Fibroblast of the conjunctiva (primary cell): Measurements from ENCODE around the gene SSBP3.
A peak's percentile ranks its signal among the peaks of the same experiment; 100 is the strongest.
"Not testable (repeated sequence)": the region's sequence is repeated elsewhere in the genome, so short reads cannot be mapped to it uniquely, and the experiment has no call there.

ENCODE experiments used
- DNase-seq: peaks from one replicate; pipeline ENCODE4 v3.0.0-alpha.2; 2010; ENCODE audit warnings: low read depth

The SSBP3 gene

DNA sequence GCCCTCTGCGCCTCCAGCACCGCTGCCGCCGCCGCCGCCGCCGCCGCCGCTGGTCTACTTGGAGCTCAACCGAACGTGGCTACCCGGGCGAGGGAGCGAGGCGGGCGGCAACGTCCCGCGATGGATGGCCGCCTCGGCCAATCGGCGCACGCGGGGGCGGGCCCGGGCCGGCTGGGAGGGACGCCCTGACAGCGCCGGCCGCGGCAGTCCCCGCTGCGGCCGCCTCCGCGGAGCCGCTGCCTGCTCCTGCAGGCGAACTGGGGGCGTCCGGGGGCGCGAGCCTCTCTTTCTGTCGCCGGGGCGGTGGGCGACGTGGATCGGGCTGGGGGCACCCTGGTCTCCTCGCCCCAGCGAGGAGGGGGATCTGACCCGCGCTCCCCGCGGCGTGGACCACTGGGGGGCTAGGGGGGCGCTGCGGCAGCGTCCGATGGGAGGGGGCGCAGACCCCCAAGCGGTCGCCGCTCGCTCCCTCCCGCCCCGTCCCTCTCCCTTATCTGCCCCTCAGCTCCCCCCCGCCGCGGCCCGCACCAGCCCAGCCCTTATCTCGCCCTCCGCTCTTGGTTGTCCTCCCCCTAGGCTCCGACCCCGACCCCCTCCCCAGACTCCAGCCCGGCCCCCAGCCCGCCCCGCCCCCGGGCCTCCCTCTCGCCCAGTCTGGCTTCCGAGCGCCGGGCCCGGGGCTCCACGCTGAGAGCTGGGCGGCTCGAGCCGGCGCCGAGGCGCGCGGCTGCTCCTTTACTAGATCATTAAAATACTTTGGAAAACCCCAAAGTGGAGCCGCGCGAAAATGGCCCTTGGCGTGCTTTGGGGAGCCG, at the start of gene SSBP3:
Gene SSBP3, minus strand, starts transcription at position 56 of the 815 bp plus-strand sequence.
- DNase-seq, result peak; percentile 79

DNA sequence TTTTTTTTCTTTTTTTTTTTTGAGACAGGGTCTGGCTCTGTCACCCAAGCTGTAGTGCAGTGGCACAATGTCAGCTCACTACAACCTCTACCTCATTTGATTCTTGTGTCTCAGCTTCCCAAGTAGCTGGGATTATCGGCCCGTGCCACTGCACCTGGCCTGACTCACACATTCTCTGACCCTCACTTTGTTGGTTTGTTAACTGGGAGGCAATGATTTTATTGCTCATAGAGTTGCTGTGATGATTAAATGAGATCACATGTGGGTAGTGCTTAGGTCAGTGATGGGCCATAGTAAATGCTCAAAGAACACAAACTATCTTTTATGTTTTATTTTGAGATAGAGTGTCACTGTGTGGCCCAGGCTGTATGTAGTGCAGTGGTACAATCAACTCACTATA, 47.3 kb upstream of the SSBP3 start:
- DNase-seq, result no peak

DNA sequence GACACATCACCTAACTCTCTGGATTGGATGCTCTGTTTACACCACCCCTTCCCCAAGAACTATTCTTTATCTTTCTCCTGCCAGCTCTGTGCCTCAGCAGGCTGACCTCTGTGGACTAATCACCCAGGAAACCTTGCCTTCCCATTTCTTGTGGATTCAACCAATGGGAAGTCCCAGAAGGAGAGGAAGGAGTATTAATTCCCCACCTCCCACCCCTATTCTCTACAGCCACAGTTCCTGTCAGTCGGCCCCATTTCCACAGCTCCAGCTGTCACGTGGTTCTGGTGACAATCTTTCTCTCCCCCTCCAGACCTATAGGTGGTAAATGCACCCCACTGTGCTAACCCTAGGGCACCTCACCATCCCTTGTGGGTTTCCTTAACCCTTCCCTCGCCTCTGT, 46.8 kb upstream of the SSBP3 start:
- DNase-seq, result no peak

DNA sequence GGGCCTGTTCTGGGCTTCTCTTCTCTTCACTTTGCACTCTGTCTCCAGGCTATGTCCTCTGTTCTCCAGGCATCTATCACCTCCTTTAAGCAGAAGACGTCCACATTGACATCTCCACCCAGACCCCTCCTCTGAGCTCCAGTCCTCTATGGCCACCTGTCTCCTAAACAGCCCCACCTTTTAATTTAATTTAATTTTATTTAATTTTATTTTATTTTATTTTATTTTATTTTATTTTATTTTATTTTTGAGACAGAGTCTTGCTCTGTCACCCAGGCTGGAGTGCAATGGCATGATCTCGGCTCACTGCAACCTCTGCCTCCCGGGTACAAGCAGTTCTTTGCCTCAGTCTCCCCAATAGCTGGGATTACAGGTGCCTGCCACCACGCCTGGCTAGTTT, 43.2 kb upstream of the SSBP3 start:
- DNase-seq, result not testable (repeated sequence)

DNA sequence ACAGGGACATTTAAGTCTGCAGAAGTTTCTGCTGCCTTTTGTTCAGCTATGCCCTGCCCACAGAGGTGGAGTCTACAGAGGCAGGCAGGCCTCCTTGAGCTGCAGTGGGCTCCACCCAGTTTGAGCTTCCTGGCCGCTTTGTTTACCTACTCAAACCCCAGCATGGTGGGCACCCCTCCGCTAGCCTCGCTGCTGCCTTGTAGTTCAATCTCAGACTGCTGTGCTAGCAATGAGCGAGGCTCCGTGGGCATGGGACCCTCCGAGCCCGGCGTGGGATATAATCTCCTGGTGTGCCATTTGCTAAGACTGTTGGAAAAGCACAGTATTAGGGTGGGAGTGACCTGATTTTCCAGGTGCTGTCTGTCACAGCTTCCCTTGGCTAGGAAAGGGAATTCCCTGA, 42.6 kb upstream of the SSBP3 start:
- DNase-seq, result not testable (repeated sequence)

DNA sequence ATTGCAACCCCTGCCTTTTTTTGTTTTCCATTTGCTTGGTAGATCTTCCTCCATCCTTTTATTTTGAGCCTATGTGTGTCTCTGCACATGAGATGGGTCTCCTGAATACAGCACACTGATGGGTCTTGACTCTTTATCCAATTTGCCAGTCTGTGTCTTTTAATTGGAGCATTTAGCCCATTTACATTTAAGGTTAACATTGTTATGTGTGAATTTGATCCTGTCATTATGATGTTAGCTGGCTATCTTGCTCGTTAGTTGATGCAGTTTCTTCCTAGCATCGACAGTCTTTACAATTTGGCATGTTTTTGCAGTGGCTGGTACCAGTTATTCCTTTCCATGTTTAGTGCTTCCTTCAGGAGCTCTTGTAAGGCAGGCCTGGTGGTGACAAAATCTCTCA, 40.9 kb upstream of the SSBP3 start:
- not testable (repeated sequence) for DNase-seq

DNA sequence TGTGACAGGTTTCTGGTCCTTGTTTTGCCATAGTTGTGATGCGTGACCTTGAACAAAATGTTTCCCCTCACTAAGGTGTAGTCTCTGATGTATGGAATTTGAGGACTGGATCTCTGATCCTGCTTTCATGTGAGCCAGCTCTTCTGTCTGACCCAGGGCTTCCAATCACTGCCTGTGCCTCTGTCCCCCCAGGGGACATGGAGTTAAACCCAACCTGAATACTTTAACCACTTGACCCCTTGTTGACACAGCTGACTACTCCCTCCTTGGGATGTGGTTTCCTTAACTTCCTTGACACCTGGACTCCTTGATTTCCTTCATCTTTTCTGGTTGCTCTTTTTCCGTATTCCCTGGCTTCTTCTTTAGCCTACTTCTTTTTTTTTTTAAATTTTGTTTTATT, 36.0 kb upstream of the SSBP3 start:
- no peak for DNase-seq

DNA sequence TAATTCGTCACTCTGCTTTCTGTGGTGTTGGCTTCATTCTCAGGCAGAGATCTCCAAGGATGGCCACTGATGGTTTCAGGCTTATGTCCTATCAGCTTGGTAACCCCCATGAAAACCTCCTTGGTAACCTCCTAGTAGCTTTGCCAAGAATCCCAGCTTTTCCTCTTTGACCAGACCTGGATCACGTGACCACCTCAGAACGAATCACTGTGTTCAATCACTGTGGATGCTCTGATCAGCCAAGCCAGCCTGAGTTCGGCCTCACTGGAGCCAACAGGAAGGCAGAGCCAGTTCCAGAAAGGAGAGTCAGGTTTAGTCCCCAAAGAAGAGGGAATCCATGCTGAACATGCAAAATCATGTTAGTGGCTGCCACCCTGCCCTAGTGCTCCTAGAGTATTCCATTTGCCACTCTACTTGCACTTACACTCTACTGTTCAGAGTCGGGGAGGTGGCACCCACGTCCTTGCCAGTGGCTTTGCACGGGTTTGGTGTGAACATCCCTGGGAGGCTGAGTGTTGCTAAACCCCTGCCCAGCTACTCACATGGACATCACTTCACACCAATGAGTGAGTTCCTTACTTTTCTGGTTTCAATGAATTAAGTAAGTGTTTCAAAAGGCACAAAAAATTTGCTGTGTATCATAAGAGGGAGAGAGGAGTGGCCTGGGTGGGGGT, 33.5 kb upstream of the SSBP3 start:
- no peak for DNase-seq

DNA sequence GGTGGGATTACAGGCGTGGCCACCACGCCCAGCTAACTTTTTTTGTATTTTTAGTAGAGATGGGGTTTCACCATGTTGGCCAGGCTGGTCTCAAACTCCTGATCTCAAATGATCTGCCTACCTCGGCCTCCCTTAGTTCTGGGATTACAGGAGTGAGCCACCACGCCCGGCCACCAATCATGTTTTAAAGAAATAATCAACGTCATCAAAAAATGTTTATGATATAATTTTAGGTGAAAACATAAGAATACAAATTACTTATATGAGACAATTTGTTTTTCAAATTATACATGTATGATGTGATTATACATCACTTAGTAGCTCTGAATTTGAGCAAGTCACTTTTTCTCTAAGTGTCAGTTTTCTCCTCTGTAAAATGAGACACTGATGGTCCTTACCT, 31.6 kb upstream of the SSBP3 start:
- no peak for DNase-seq

DNA sequence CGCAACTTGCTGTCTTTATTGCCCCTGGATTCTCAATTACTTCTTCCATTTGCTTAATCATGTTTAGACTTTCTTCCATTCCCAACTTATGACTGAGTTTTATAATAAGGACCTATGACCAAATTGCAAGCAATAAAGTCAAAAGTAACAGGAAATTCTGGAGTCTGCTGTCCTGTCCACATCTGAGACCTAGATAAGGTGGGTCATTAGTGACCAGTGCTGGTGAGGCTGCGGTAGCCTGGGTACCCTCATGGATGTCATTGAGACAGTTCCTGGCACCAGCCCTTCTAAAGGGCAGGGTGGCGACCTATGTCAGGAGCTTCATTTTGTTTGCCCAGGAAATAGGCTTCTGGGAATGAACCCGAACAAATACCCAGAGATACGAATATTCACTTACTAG, 30.6 kb upstream of the SSBP3 start:
- DNase-seq, result no peak

DNA sequence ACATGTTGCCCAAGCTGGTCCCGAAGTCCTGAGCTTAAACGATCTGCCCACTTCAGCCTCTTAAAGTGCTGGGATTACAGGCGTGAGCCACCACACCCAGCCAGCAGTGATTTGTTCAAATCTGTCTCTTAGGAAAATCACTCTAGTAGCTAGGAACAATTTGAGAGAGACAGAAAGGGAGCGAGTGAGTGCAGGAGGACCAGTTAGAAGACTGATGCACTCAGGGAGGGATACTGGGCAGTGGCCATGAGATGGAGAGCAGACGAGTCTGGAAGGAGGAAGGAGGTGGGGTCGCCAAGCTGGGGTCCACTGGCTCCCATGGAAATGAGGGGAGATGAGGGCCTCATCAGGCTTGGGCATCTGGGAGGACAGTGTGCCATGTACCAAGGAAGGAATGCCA, 23.6 kb upstream of the SSBP3 start:
- no peak for DNase-seq

DNA sequence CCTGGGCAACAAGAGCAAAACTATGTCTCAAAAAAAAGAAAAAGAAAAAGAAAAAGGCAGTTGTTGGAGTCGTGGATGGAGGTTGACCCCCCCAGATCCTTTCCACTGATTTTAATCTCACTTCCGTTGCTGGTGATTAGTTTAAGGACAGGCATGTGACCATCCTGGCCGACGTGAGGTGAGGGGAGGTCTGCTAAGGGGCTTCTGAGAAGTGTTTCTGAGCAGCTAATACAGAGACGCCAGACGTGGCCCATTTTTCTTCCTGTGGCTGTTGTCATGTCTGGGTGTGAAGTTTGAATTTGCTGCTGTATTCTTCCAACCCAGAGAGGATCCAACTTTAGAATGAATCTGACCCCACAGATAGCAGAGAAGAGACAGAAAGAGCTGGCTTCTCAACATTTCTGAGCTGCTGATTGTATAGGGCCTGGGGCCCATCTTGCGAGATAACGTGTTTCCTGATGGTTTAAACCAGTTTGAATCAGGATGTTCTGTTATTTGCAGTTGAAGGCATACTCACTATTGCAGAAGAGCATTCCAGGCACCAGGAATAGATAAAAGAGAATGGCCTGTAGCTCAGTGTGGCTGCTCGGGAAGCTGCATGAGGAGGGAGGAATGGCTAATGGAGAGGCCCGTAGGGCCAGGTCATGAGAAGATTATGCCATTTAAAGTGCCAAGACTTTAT, 22.8 kb upstream of the SSBP3 start:
- no peak for DNase-seq

DNA sequence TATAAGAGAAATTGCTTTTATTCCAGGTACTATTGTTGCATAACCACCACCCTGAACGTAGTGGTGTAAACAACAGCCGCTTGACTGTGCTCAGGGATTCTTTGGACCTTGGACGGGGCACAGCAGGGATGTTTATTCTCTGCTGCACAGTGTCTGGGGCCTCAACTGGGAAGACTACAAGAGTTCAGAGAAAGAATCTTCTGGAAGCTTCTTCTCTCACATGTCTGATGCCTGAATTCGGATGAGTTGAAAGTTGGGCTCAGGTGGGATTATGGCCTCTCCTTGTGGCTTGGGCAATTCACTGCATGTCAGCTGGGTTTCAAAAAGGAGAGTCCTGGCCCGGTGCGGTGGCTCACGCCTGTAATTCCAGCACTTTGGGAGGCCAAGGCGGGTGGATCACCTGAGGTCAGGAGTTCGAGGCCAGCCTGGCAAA, 19.0 kb upstream of the SSBP3 start:
- no peak for DNase-seq

DNA sequence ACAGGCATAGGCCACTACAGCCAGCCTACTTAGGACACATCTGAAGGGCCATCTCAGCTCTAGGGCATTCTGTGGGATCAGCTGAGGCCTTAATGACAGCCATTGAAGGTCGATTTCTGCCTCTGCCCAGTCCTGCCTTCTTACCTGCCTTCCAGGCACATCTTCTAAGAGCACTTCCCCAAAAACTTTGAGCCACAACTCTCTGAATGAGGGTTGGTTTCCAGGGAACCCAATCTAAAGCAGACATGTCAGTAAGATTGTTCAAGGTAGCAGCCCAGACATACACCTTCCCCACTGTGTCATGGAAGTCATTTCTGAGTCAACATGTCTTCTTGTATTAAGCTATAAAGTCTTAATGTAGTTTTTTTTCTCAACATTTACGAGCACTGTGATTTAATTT, 18.2 kb upstream of the SSBP3 start:
- no peak for DNase-seq

DNA sequence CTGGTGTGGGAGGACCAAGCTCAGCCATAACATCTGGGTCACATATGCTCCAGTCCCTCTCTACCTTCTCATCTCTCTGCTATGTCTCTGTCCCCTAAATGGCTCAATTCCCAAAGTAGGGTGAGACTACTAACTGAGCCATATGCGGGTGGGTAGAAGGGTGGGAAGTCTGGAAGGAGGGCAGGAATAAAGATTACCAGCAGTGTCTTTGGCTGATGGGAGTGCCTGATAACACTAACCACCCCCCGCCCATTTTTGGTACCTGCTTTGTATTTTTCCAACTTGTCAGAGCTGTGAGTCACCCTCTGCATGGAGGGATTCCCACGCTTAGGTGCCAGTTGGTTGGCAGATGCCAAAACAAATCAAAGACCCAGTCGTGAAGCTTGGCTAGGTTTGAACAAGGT, 14.9 kb upstream of the SSBP3 start:
- no peak for DNase-seq

DNA sequence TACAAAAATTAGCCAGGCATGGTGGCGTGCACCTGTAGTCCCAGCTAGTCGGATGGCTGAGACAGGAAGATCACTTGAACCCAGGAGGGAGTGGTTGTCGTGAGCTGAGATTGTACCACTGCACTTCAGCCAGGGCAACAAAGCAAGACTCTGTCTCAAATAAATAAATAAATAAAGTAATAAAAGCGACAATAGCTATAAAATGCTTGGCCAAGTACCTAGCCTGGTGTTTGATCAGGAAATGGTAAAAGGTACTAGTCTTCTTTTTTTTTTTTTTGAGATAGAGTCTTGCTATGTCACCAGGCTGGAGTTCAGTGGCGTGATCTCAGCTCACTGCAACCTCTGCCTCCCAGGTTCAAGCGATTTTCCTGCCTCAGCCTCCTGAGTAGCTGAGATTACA, 12.4 kb upstream of the SSBP3 start:
- DNase-seq, result not testable (repeated sequence)

DNA sequence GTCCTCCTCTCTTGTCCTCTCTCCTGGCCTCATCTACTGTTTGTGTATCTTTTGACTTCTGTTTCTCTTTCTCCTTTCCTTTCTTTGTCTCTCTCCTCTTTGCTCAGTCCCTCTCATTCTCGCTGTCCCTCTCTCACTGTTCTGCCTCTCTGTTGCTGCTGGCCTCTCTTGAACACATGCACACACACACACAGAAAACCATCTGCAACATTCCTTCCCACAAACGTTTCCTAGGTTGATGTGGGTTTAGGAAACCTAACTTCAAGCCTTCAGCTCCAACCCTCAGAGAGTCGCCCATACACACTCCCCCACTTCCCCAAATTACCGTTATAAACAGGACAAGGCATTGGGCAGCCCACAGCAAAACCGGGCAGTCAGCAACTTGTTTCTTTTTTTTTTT, 10.9 kb upstream of the SSBP3 start:
- no peak for DNase-seq

DNA sequence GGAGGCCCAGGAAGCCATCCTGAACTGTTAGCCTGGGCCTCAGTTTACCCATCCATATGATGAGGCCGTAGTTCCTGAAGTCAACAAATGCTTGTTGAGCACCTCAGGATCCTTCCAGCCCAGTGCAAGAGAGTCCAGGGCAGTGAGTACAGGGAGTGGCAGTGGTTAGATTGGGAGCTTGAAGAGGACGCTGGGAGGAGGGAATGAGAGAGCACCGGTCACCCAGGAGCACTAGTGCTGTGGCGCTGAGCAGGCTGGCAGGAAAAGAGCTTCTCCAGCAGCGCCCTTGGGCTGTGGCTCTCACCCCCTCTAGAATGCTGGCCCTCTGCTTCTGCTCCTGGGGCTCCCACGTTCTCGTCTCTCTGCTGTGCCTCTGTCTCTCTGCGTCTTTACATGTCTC, 10.2 kb upstream of the SSBP3 start:
- no peak for DNase-seq

DNA sequence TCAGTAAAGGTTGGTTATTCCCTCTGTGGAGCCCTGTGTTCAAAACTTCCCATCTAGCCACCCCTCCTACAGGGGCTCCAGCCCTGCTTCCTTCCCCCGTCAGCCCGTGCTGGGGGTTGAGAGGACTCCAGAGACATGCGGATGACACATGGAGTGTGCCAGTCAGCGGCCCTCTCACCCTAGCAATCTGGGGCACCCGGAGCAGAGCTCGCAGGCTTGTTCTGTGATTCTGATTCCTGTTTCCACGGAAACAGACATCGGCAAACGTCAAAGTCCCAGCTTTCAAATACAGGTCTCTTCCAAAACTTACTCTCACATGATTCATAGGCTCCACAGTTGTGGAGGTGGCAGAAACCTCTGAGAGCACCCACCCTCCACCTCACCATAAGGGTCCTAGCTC, 9.8 kb upstream of the SSBP3 start:
- DNase-seq, result no peak

DNA sequence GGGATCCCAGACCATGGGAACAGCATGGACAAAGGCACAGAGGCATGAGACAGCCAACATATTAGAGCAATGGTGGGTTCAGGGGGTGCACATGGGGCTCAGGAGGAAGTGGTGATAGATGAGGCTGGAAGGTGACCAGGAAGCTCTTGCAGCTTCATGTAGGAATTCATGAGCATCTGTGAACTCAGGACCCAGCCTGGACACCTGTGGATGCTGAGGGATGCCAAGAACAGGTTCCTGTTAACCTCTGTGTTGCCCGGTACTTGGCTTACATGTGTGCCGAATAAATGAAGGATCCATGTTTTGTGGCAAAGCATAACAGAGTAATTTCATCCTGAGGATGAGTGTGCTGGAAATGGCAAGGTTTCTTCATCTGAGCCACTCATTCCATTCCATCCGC, 9.3 kb upstream of the SSBP3 start:
- no peak for DNase-seq

DNA sequence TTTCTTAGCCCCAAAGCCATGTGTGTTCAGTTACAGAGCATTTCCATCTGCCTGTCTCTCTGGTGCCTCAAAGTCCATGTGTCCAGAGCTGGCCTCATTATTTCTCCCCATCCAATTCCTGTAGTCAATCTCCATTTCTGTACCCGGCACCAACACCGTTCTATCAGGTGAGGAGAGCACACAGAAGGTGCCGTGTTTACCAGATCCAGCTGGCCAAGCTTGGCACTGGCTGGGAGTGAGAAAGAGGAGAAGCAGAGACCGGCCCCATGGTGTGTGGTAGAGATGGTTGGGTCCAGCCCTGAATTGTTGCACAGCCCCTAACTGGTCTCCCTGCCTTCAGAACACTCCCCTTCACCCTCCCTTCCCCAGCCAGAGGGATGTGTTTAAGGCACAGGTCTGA, 7.5 kb upstream of the SSBP3 start:
- DNase-seq, result no peak

DNA sequence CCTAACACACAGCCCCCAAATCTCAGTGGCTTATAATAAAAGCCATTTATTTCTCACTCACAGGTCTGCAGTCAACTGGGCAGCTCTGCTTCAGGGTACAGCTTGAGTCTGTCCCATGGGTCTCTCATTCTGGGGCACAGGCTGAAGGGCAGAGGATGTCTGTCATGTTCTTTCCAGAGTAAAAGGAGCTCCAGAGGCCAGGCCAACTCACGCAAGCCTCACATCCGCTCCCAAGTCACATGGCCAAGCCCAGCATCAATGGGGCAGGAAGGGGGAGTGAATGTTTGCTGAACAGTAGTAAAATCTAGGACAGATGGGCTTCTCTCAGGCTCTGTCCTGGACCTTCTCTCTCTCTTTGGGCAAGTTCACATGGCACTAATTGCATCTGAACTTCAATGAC, 7.1 kb upstream of the SSBP3 start:
- DNase-seq, result no peak

DNA sequence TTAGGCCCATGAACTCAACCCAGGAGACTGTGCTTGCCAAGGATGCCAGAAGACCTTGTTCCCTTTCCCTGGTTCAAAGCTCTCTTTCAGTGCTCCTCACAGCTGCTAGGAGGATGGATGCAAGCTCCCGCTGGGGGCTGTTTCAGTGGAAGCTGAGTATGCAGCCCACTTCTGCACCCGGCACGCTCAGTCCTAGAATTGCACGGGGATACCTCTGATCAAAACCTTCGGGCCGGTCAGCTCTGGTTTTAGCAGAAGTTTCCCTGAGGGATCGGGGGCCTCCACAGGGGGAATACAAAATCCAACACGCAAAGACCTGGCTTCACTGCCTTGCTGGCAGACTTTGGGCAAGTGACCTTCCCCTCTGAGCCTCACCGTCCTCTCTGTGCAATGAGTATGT, 4.2 kb upstream of the SSBP3 start:
- DNase-seq, result no peak
